M059J (cell line): ENCODE measurements around the gene EPB41. TPM values are rescaled to one million over a fixed set of nuclear protein-coding genes. Genes with fewer than 3 reads are reported as not detected.

Source experiments
- DNase-seq: peaks from one replicate; pipeline ENCODE4 v3.0.0-alpha.2; 2012; ENCODE audit warnings: low read depth
- total RNA-seq: library from RNA; depleted of rRNA; stranded (reverse); fragments of >200 nt; shearing (Covaris generic); gene quantifications from 2 replicates; pipeline ENCODE4 v1.2.3, GENCODE V29; 2014

EPB41 gene
- total RNA-seq, 1 experiment from 2014 or later, result 23.2 TPM

- no peak for DNase-seq
Observed at GRCh38 chr1:28890836-28891235, 23.5 kb upstream of the EPB41 start.

GRCh38 chr1:28891256-28891655 is 23.1 kb upstream of the EPB41 start:
- DNase-seq, result no peak

GRCh38 chr1:28893403-28894102 is 20.8 kb upstream of the EPB41 start:
- peak; percentile 26 for DNase-seq

- DNase-seq, result no peak
Observed at GRCh38 chr1:28894785-28895184, 19.6 kb upstream of the EPB41 start.

- DNase-seq, result no peak
Observed at GRCh38 chr1:28895896-28896608, 18.3 kb upstream of the EPB41 start.

- DNase-seq, result no peak
Observed at GRCh38 chr1:28896609-28896986, 17.8 kb upstream of the EPB41 start.

- DNase-seq, result no peak
Observed at GRCh38 chr1:28897789-28898188, 16.6 kb upstream of the EPB41 start.

GRCh38 chr1:28898405-28898881 is 15.9 kb upstream of the EPB41 start:
- DNase-seq, result no peak

- DNase-seq, result no peak
Observed at GRCh38 chr1:28899267-28899666, 15.1 kb upstream of the EPB41 start.

GRCh38 chr1:28900562-28900961 is 13.8 kb upstream of the EPB41 start:
- no peak for DNase-seq

GRCh38 chr1:28902738-28903137 is 11.6 kb upstream of the EPB41 start:
- no peak for DNase-seq

- DNase-seq, result no peak
Observed at GRCh38 chr1:28905921-28906666, 8.3 kb upstream of the EPB41 start.

GRCh38 chr1:28909198-28909597 is 5.2 kb upstream of the EPB41 start:
- DNase-seq, result no peak

GRCh38 chr1:28910379-28911115 is 3.8 kb upstream of the EPB41 start:
- no peak for DNase-seq

- DNase-seq, result no peak
Observed at GRCh38 chr1:28913786-28914227, 562 bp upstream of the EPB41 start.

GRCh38 chr1:28915031-28915895 is 894 bp downstream of the EPB41 start:
- DNase-seq, result peak; percentile 62

GRCh38 chr1:28917757-28918118 is 3.4 kb downstream of the EPB41 start:
- peak; percentile 22 for DNase-seq

- no peak for DNase-seq
Observed at GRCh38 chr1:28921286-28921869, 7.0 kb downstream of the EPB41 start.

GRCh38 chr1:28925350-28925891 is 11.1 kb downstream of the EPB41 start:
- DNase-seq, result no peak

- DNase-seq, result no peak
Observed at GRCh38 chr1:28926629-28927265, 12.4 kb downstream of the EPB41 start.
